HG03575 (cell line): ENCODE data around the gene CHMP1A.
"Not testable (repeated sequence)": the region's sequence is repeated elsewhere in the genome, so short reads cannot be mapped to it uniquely, and the experiment has no call there.

ENCODE experiments used
- ATAC-seq: cut with Tn5 transposase; IDR thresholded peaks from one replicate; pipeline ENCODE4 v1.9.1; 2021; ENCODE audit not compliant: unreplicated experiment, insufficient number of reproducible peaks, low FRiP score; ENCODE audit errors: extremely low read depth

Gene CHMP1A

DNA sequence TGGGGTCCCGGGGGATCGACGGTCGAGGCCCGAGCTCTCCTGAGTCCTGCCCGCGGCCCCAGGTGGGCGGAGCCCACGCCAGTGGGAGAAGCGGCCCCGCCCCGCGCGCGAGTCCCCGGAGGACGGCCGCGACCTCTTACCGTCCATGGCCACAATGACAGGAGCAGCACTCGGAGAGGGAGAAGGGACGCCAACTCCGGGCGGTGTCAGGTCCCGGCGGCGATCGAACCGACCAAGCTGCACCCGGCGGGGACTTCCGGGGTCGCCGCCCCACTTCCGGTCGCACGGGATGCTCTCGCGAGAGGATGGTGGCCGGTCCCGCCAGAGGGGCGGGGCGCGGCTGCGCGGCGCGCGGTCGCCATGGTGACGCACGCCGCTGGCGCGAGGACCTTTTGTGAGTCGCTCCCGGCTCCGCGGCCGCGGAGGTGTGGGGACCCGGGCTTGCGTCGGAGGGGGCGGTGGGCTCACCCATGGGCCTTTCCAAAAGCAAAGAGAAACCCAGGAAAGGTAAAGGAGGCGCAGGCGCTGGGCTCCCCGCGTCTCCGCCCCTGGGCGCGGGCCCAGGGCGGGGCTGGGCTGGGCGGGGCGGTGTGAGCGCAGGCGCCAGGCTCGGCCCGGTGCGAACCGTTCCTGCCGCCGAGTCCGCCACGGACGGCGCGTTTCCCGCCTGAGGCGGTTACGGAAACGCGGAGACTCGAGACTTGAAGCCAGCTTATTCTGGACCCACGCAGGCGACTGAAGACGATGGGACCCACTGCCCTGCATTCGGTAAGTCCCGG is at the start of gene CHMP1A, which contains the start of gene SPATA33:
Gene CHMP1A (minus strand): TSS at position 267 of the 779 bp plus-strand sequence. CDS start 120 bp downstream, at position 147.
Gene SPATA33 (plus strand): TSS at position 395 of the 779 bp plus-strand sequence. CDS start 76 bp downstream, at position 471.
- no peak for ATAC-seq

DNA sequence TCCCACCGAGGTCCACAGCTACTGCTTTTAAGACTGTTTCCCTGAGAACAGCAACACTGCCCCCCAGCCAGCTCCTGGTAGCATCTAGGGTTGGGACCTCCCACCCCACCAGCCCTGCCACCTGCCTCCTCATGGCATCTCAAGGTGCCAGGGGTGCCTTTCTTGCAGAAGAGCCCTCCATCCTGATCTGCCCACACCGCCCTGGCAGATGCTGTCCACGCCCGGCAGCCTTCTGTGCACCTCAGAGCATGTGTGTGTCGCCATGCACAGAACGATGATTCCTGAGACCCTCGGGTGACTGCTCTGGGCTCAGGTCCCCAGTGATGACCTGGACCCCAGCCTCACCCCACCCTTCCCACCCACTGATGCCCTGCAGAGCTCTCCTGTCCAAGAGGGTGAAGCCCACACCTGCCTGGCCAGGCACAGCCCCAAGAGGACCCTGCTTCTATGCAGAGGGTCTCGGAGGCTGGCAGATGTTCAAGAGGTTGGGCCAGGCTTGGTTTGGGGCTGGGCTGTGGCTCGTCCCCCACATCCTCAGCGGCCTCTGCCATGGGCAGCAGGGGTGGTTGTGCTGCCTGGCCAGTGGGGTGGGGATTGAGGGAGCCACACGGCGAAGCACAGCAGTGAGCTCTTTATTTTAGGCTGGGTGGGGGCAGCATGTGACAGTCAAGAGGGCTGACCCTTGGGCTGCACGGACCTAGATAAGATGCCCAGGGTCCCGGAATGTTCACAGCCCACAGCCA is 49.2 kb upstream of the CHMP1A start:
- no peak for ATAC-seq

DNA sequence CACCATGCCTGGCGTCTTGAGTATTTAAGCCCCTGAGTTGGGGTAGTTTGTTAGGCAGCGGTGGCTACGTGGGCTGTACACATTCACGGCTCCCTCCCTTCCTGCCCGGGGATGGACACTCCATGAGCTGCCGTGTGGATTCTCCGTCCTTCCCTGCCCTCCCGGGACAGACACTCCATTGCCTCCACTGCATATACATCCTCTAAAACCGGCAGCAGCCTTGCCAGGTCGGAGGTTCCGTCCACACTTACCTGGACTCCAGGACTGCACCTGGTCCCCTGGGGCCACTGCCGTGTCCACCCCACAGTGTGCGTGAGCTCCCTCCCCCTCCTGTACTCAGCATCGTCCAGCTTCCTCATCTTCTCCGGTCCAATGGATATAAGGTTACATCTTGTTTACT is 47.5 kb upstream of the CHMP1A start:
- no peak for ATAC-seq

DNA sequence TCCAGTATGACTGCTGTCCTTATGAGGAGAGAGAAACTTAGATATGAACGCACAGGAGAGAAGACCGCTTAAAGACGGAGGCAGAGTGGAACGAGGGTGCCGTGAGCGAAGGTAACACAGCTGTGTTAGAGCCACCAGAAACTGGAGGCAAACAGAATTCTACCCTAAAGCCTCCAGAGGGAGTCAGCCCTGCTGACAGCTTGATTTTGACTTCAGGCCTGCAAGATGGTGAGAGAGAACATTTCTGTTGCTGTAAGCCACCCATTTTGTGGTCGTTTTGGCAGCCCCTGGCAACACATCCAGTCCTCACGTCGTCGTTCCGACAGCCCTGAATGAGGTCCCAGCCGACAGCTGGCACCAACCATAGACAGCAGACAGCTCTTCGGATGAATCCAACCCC is 46.8 kb upstream of the CHMP1A start:
- no peak for ATAC-seq

DNA sequence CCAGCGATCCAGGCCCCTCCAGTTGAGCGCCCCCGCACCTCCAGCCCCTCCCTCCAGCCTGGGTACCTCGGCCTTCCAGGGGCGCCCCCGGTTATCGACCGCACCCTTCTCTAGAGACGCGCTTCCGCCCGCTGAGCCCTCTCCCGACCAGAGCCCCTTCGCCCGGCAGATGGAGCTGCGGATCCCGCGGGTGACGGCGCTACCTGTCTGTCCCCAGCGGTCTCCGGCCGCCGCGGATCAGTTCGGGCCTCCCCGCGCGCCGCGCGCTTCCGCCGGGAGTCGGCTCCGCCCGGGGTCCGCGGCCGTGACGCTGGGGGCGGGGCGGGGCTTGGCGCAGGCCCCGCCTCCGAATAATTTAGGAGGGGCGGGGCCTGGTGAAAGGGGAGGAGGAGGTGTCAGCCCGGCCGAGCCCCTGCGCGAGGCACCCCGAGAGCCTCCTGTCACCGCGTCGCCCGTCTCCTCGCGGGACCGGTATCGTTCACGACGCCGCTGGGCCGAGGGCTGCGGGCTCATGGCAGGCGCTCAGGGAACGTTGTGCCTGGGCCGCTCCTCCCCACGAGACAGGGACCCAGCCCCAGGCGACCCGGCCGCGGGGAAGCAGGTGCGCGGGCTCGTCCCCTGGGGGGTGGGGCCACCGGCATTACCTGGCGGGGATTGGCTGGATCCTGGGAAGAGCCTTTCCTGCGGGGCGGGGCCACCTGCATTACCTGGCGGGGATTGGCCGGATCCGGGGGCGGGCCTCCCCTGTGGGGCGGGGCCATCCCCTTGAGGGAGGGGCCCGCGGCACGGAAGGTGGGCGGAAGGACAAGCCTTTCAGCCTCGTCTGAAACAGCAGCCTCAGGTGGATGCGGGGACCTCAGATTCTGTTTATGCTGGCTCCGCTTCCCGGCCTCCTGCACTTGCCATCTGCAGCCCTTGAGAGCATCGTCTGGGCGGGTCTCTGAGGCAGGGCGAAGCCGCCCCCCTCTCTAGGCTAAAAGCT is 44.2 kb upstream of the CHMP1A start, which contains the start of gene SPATA2L:
Gene SPATA2L (minus strand): TSS at position 281 of the 982 bp plus-strand sequence. CDS start 473 bp downstream, outside the sequence.
- no peak for ATAC-seq

DNA sequence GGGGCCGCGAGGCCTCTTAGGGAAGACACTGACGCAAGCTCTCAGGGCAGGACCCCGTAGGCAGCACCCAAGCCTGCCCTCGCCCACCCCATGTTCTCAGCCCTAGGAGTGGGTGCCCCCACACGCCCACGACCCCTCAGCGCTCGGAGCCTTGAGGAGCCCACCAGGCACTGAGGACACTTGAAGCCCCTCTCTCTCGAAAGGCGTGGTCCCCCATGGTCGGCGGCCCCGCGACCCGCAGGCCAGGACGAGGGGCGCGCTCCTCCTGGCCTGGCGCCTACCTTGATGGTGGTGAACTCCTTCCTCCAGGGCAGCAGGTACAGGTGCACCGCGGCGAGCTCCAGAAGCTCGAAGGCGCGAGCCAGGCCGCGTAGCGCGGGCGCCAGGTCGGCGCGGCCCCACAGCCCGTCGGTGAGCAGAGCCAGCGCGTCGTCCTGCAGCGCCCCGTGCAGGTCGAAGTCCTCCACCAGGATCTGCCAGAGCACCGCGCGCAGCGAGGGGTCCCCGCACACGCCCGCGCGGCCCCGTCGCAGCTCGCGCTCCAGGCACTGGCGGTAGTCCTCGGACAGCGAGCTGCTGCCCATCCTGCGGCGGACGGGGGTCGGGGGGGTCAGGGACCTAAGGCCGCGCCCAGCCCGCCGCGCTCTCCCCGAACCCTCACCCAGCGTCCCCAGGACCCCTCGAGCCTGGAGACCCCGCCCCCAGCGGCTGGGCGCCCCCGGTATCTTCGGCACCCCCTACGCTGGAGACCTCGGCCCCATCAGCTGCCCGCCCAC is 43.3 kb upstream of the CHMP1A start:
- no peak for ATAC-seq

DNA sequence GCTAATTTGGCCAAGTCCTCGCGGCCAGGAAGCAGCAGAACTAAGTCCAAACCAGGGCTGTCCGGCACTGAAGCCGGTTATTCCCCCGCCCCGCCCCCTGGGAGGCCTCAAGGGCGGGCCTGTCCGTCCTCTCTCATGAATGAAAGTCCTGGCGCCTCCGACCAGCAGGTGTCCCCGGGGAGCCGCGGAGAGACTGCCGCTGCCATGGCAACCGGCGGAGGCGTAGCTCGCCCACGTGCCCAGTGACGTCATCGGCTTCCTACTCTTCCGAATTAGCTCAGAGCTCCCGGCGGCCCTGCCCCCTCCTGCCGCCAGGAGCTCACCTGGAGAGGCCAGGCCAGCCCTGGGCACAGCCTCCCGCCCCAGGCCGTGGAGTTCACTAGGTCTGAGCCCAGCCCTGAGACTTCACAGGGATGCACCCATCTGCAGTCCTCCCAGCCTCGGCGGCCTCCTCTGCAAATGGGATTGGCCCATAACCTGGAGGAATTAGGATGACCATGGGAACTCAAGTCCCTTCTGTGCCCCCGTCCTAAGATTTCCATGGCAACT is 42.7 kb upstream of the CHMP1A start:
- ATAC-seq: no peak

DNA sequence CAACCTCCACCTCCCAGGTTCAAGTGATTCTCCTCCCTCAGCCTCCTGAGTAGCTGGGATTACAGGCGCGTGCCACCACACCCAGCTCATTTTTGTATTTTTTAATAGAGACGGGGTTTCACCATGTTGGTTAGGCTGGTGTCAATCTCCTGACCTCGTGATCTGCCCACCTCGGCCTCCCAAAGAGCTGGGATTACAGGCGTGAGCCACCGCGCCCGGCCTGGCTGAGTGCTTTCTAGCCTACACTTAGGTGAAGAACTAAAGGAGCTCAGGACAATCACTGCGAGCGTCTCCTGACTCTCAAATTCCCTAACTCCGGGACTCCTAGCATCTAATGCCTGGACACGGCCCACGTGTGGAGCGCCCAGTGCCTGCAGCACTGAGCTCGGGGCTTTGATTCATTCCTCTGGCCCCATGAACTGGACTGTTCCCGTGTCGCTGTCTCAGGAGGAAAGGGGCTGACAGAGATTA is 42.2 kb upstream of the CHMP1A start:
- not testable (repeated sequence) for ATAC-seq

DNA sequence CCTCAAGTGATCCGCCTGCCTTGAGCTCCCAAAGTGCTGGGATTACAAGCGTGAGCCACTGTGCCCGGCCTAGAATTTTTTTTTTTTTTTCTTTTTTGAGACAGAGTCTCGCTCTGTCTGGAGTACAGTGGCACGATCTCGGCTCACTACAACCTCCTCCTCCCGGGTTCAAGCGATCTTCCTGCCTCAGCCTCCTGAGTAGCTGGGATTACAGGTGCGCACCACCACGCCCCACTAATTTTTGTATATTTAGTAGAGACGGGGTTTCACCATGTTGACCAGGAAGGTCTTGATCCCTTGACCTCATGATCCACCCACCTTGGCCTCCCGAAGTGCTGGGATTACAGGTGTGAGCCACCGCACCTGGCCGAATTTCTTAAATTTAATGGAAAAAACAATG is 41.2 kb upstream of the CHMP1A start:
- ATAC-seq: not testable (repeated sequence)

DNA sequence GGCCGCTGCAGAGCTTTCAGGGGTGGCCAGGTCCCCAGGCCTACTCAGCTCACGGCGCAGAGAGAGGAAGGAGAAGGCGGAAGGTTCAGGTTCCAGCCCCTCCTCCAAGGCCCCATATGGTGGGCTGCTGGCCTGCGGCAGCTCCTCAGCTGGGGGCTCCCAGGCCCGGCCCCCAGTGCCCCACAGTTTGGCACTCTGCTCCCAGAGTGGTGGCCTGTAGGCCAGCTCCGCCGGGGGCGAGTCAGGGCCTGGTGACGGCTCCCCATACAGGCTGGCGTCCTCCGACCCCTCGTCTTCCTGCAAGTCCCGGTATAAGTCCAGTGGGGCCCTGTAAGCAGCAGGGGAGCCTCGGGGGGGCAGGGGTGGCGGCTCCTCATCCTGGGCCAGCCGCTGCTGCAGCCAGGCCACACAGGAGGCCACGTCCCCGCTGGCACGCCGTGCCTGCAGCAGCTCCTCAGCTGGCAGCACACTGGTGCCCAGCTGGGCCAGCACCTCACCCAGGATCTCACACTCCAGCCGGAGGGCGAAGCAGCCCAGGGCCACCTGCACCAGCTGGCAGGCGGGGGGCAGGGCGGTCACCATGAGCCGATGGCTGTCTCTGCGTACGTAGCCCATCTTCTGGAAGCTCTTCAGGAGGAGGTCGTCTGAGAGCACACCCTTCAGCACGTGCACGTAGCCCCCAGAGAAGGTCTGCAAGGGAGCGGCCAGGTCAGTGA is 40.3 kb upstream of the CHMP1A start:
- ATAC-seq: no peak

DNA sequence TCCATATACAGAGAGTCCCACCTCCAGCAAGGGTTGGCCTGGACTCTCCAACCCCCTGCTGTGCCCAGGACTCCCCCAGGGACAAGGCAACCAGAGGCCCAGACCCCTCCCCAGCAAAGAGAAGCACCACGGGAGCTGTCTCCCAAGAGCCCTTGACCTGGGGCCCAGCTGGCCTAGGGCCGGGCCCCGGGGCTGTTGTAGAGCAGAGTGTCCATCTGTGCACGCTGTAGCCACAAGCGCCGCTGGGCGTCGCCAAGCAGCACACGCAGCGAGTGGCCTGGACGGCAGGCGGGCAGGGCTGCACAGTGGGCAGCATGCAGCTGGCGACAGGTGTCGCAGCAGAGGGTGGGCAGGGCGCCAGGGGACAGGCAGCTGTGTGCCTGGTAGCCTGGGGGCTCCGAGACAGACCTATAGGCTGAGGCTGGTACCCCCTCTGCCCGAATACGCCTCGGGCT is 39.7 kb upstream of the CHMP1A start:
- ATAC-seq: no peak

DNA sequence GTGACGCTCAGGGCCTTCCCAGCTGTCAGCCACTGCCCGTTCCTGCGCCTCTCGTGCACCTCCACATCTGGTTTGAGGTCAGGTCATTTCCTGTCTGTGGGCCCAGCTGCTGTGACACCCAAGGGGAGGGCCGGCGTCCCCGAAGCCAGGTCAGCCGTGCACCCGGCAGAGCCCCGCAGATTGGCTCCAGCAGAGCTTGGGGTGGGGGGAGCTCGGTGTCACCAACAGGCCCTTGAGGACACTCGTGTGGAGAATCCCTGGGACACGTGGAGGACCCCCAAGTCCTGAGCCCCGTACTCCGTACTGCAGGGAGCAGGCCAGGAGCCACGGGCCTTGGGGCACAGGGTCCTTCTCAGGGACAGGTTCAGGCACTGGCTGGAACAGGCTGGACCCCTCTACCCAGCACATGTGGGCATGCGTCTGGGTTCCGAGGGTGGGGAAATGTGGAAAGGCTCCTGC is 39.2 kb upstream of the CHMP1A start:
- ATAC-seq: no peak

DNA sequence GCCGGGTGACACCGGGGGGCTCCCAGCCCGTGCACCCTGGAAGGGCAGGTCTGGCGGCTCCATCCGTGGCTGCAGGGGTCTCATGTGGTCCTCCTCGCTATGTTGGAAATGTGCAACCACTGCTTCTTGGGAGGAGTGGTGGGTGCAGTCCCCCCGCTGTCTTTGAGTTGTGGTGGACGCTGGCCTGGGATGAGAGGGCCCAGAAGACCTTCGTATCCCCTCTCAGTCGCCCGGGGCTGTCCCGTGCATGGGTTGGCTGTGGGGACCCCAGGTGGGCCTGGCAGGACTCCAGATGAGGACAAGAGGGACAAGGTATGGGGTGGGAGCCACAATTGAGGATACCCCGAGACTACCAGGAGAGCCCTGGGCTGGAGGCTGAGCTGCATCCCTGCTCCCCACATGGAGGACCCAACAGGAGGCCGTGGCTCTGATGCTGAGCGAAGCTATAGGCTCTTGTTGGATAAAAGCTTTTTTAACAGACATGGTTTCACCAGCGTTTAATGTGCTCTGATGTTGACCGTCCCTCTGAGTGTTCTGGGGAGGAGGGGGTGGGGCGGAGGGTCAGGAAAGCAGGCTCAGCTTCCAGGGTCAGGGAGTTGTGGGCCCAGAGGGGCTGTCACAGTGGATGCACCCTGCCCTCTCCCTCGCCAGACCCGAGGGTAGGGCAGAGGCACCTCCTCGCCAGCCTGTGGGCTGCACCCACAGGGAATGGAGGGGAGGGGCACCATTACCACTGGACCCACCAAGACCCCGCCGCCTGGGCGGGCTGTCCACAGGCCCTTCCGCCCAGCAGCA is 38.6 kb upstream of the CHMP1A start:
- ATAC-seq: no peak

DNA sequence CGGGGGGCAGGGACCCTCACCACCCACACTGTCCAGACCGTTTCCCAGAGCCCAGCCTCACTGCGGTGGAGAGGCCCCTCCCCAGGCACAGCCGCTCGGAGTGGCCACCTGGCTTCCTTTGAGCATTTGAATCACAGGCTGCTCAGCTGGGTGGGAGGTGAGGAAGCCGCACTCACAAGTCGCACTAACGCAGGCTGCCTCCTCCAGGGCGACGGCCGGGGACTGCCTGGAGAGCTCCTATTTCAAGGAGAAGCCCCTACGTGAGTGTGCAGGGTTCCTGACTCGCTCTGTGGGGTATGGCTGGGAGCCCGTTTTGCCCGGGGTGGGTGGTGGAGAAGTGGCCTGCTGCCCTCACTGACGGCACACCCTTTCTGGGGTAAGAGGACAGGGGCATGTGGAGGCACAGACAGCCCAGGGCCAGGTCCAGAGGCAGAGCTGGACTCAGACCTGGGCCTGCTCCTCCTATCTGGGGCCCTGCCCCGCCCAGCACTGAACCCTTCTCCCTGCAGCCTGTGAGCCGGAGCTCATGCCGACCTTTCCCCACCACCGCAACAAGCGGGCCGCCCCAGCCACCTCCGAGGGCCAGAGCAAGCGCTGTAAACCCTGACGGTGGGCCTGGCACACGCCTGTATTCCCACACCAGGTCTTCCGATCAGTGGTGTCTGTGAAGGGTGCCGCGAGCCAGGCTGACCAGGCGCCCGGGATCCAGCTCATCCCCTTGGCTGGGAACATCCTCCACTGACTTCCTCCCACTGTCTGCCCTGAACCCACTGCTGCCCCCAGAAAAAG is 37.8 kb upstream of the CHMP1A start:
- no peak for ATAC-seq

DNA sequence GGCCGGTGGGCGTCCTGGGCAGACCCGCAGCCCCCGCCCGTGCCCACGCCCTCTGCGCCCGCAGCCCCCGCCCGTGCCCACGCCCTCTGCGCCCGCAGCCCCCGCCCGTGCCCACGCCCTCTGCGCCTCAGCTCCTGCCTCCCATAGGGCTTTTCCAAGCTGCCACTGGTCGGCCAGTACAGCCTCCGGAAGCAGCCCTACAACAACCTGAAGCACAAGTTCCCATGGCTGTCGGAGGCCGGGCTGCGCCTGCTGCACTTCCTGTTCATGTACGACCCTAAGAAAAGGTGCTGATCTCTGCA is 37.2 kb upstream of the CHMP1A start:
- not testable (repeated sequence) for ATAC-seq
